Neural progenitor cell (in vitro differentiated cells): ENCODE results near the gene MRGPRX2.

ENCODE experiments used
- EZH2 ChIP-seq: fragments of 200-600 bp; sonication (generic); IDR thresholded peaks from 2 replicates; pipeline ENCODE4 v1.6.1; 2017; ENCODE audit warnings: antibody characterized with exemption, mild to moderate bottlenecking, moderate library complexity
- EZH2phosphoT487 ChIP-seq: fragments of 200-600 bp; sonication (generic); IDR thresholded peaks from 2 replicates; pipeline ENCODE4 v1.6.1; 2017; ENCODE audit warnings: antibody characterized with exemption
- TF ChIP-seq, protein P1 (sequence below): fragments of 200-600 bp; sonication (generic); IDR thresholded peaks from 2 replicates; pipeline ENCODE4 v1.5.1; 2017; ENCODE audit warnings: antibody characterized with exemption, mild to moderate bottlenecking

DNA sequence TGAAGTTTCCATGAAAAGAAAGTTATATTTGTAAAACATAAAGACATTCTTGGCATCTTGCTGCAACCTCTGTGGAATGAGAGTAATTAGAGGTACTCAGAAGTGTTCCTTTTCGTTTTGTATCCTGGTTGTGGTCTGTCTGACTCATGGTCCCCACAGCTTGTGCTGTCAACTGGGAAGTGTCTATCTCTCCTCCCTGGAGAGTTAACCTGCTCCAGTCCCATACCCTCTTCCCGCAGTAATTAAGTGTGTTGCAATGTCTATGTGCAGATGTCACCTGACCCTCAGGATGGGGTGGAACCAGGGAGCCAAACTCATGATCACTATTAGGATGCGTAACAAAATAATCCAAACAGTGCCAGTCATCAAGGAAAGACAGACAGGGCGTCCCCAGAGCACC is 33.5 kb upstream of the MRGPRX2 start:
- TF ChIP-seq, protein P1, sequence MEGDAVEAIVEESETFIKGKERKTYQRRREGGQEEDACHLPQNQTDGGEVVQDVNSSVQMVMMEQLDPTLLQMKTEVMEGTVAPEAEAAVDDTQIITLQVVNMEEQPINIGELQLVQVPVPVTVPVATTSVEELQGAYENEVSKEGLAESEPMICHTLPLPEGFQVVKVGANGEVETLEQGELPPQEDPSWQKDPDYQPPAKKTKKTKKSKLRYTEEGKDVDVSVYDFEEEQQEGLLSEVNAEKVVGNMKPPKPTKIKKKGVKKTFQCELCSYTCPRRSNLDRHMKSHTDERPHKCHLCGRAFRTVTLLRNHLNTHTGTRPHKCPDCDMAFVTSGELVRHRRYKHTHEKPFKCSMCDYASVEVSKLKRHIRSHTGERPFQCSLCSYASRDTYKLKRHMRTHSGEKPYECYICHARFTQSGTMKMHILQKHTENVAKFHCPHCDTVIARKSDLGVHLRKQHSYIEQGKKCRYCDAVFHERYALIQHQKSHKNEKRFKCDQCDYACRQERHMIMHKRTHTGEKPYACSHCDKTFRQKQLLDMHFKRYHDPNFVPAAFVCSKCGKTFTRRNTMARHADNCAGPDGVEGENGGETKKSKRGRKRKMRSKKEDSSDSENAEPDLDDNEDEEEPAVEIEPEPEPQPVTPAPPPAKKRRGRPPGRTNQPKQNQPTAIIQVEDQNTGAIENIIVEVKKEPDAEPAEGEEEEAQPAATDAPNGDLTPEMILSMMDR, result no peak
- TF ChIP-seq EZH2phosphoT487, result no peak
- TF ChIP-seq EZH2, result no peak
